ENCODE data around the gene PPP1R15B. TPM values are rescaled to one million over a fixed set of nuclear protein-coding genes. Genes with fewer than 3 reads are reported as not detected.

PPP1R15B gene
- total and polyA plus RNA-seq, 2 of the 4 experiments (the other 2 are of a cell fraction), result 14.9 to 15.0 TPM

DNA sequence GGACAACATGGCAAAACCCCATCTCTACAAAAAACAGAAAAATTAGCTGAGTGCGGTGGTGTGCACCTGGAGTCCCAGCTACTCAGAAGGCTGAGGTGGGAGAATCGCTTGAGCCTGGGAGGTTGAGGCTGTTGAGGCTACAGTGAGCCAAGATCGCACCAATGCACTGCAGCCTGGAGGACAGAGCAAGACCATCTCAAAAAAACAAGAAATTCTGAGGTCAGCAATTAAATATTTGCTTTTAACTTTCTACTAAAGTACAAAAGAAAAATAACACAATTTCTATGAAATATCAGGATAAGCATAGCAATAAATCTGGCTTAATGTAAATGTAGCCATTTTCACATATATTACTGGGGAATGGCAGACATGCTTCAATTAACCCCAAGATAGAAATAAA is 9.9 kb downstream of the PPP1R15B start:
- intact Hi-C loops (cut with micrococcal nuclease), result no loop called here
- no peak overlapping the region for H4K8ac ChIP-seq (ENCODE audit: low read depth in 2 of 2, low read length in 2 of 2)
- dilution Hi-C loops (cut with HindIII; ENCODE audit: low sequenced_read_pairs, unreplicated experiment), result no loop called here
- no TSS peak for BruUV-seq (replicated peaks)
- no peak overlapping the region for H2BK15ac ChIP-seq (ENCODE audit: low read depth, low read length)
- no peak overlapping the region for H2BK5ac ChIP-seq (ENCODE audit: low read depth, low read length, poor library complexity, severe bottlenecking)
- H3K4me2 ChIP-seq (ENCODE audit: low read depth, low read length), result no peak overlapping the region
- POLR2A ChIA-PET (ENCODE audit: unreplicated experiment), result no interaction called here
- no peak for ATAC-seq (ENCODE audit: low read depth)
- H3K4me3 ChIP-seq (ENCODE audit: insufficient read depth, low read depth, low read length), result no peak overlapping the region
- no peak overlapping the region for H4K5ac ChIP-seq (ENCODE audit: low read depth, low read length)
- DNase-seq, result no peak
- no peak overlapping the region for H2AFZ ChIP-seq (replicated peaks; ENCODE audit: low read length, poor library complexity)
- no peak overlapping the region for H3K4ac ChIP-seq (ENCODE audit: low read depth, low read length)
- H3K4me1 ChIP-seq (ENCODE audit: control insufficient read depth, insufficient read depth, low read length), result no peaks in the 10 kb centered on the region
- H2AK5ac ChIP-seq (ENCODE audit: low read depth, low read length), result no peak overlapping the region
- H3K79me1 ChIP-seq (ENCODE audit: low read depth in 1 of 2, low read length in 2 of 2), result peaks cover 0 to 18% of the 10 kb centered on the region in 2 experiments; a peak in 3 of 4 replicates
- H2AK9ac ChIP-seq (replicated peaks; ENCODE audit: low read depth, low read length, poor library complexity), result no peak overlapping the region
- no peak overlapping the region for H2BK20ac ChIP-seq (ENCODE audit: low read depth, low read length)
- H3K27me3 ChIP-seq (ENCODE audit: control insufficient read depth, insufficient read depth, low read length), result no peaks in the 10 kb centered on the region
- in situ Hi-C loops (cut with MboI; ENCODE audit: low sequenced_read_pairs), result no loop called here
- H4K20me1 ChIP-seq (ENCODE audit: insufficient read depth, low read length), result peaks cover 37% of the 10 kb centered on the region
- H3K27ac ChIP-seq (ENCODE audit: insufficient read depth, low read length), result no peak overlapping the region
- CTCF ChIA-PET, result interaction anchor here (1.0 kb wide), 1 partner anchor 102 kb away, joined by 3 read pairs; no protein-coding TSS in a partner anchor
- H3K36me3 ChIP-seq (ENCODE audit: control insufficient read depth, insufficient read depth, low read length), result peaks cover 19% of the 10 kb centered on the region
- H3K9ac ChIP-seq (ENCODE audit: low read depth, low read length), result no peak overlapping the region
- no CpG with 5 or more reads among the region's 3 CpGs for WGBS, 2 experiments (ENCODE audit: extremely low coverage in 2 of 2, insufficient read length in 1 of 2)
- no peak overlapping the region for H4K91ac ChIP-seq (ENCODE audit: insufficient read depth, low read depth, low read length)
- H3K9me1 ChIP-seq (ENCODE audit: insufficient read depth, low read length), result no peaks in the 10 kb centered on the region
- H3K23ac ChIP-seq (ENCODE audit: low read depth, low read length), result no peak overlapping the region
- no peaks in the 10 kb centered on the region for H3K9me3 ChIP-seq (ENCODE audit: control insufficient read depth, insufficient read depth, low read length)
- no peak for TF ChIP-seq BHLHE40 (IDR thresholded peaks at IDR 0.05; ENCODE audit: low read depth, low read length)
- no peak for TF ChIP-seq CHD1 (IDR thresholded peaks at IDR 0.05; ENCODE audit: low read depth, low read length)
- no peak for TF ChIP-seq MXI1 (IDR thresholded peaks at IDR 0.05; ENCODE audit: borderline replicate concordance, low read depth, low read length)
- TF ChIP-seq FOS (IDR thresholded peaks at IDR 0.05; ENCODE audit: low read depth, low read length), result no peak
- no peak for TF ChIP-seq NFE2L2 (IDR thresholded peaks at IDR 0.05; ENCODE audit: low read depth, low read length)
- TF ChIP-seq MAFK (IDR thresholded peaks at IDR 0.05; ENCODE audit: low read depth, low read length), result no peak
- TF ChIP-seq, protein P1, sequence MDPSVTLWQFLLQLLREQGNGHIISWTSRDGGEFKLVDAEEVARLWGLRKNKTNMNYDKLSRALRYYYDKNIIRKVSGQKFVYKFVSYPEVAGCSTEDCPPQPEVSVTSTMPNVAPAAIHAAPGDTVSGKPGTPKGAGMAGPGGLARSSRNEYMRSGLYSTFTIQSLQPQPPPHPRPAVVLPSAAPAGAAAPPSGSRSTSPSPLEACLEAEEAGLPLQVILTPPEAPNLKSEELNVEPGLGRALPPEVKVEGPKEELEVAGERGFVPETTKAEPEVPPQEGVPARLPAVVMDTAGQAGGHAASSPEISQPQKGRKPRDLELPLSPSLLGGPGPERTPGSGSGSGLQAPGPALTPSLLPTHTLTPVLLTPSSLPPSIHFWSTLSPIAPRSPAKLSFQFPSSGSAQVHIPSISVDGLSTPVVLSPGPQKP (IDR thresholded peaks at IDR 0.05; ENCODE audit: borderline replicate concordance, low read depth, low read length), result no peak
- no peak for TF ChIP-seq POLR2A (IDR thresholded peaks at IDR 0.05; ENCODE audit: low read depth, low read length)
- no peak for TF ChIP-seq RAD21 (IDR thresholded peaks at IDR 0.05; ENCODE audit: low read length)
- no peak for TF ChIP-seq CEBPB (IDR thresholded peaks at IDR 0.05; ENCODE audit: low read depth, low read length)
- no peak for TF ChIP-seq MAZ (IDR thresholded peaks at IDR 0.05; ENCODE audit: borderline replicate concordance, low read depth, low read length)
- H3K56ac ChIP-seq (ENCODE audit: extremely low read depth, insufficient read depth, low read length), result no peak overlapping the region
- no peak overlapping the region for H3K14ac ChIP-seq (replicated peaks; ENCODE audit: low read depth, low read length)
- no peak overlapping the region for H2BK120ac ChIP-seq (ENCODE audit: low read depth, low read length)
- H3K18ac ChIP-seq (ENCODE audit: low read depth, low read length), result no peak overlapping the region
